SHP77 (cell line): ENCODE measurements around the gene HINT2.

Experiments used
- DNase-seq, 2 experiments: peaks; one replicate each; lab custom pipeline; 2025; lab: John Stamatoyannopoulos, UW

The HINT2 gene

GRCh38 chr9:35774907-35775635 lies 39.8 kb downstream of the HINT2 start:
- no peak for DNase-seq

GRCh38 chr9:35771943-35772342 lies 42.9 kb downstream of the HINT2 start:
- DNase-seq: peak; percentile 18 to 33

DNA sequence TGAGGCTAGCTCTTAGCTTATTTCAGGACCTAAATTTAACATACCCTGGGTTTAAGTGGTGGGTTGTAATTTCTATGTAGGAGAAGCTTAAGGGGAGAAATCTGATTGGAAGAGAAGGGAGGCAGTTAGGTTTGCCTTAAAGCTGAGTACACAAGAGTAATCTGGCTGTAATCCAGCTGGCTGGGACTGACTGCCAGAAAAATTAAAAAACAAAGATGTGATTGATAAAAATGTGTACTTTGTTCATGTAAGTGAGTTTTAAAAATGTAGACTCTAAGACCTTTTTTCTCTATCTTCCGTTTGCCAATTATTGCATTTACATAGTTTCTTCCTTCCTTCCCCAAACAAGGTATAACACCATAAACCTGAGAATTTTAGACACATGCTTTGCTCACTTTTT lies 43.3 kb downstream of the HINT2 start:
- peak; percentile 35 to 73 for DNase-seq

- DNase-seq: no peak
Observed at GRCh38 chr9:35771075-35771433, 43.8 kb downstream of the HINT2 start.

GRCh38 chr9:35769763-35770162 lies 45.1 kb downstream of the HINT2 start:
- DNase-seq: no peak

GRCh38 chr9:35767458-35767857 lies 47.4 kb downstream of the HINT2 start:
- no peak for DNase-seq

- no peak for DNase-seq
Observed at GRCh38 chr9:35766997-35767396, 47.8 kb downstream of the HINT2 start.

DNA sequence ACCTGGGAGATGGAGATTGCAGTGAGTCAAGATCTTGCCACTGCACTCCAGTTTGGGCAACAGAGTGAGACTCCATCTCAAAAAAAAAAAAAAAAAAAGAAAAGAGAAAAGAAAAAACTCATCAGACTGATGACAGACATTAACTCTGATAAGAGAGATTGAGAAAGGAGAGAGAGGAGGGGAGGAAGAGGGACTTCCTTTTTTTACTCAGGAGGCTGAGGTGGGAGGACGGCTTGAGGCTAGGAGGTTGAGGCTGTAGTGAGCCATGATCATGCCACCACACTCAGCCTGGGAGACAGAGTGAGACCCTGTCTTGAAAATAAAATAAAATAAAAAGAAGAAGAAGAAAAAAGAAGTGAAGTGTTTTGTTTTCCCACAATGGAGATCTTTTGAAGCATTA lies 51.0 kb downstream of the HINT2 start:
- no peak for DNase-seq

DNA sequence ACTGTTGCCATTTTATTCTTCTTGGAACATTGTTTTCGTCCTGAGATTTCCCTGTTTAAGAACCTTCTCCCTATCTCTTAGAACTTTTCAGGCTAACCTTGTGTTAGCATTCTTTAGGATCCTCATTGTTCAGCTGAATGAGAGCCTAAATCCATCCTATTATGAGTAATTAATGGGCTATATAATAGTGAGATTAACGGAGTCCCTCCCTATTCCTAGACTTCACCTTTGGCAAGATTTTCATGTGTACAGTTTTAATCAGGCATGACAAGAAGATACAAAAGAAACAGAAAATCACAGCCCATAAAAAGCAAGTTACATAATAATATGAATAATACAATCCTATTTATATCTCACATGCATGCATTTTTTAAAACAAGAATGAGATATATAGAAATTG lies 51.7 kb downstream of the HINT2 start:
- DNase-seq: no peak
